PC-9 (cell line): ENCODE measurements around the gene CLEC3A. TPM values are rescaled to one million over a fixed set of nuclear protein-coding genes. Genes with fewer than 3 reads are reported as not detected.

ENCODE experiments used
- BruUV-seq: library from RNA; stranded (reverse); fragments of 400-500 nt; replicated peaks from 2 replicates; lab custom pipeline; 2021; lab: Mats Ljungman, UMichigan
- CTCF ChIA-PET: fragments of 300-600 bp; sonication (Branson Sonifier 250); formaldehyde crosslinking; loops from one replicate; lab custom pipeline; 2022; ENCODE audit warnings: antibody characterized with exemption; lab: Charles Lee
- POLR2A ChIA-PET: fragments of 300-600 bp; sonication (Branson Sonifier 250); formaldehyde crosslinking; loops from one replicate; lab custom pipeline; 2022; ENCODE audit warnings: antibody characterized with exemption; ENCODE audit not compliant: unreplicated experiment; lab: Charles Lee
- DNase-seq, 2 experiments: peaks; one replicate each; pipeline versions ENCODE4 v3.0.0 to v3.0.0-alpha.2; 2015 to 2022; ENCODE audit warnings: mixed read lengths in 1 of 2
- H2AFZ ChIP-seq: fragments of 200-600 bp; sonication (generic); 2 replicates; pipeline ENCODE4 v1.8.1; 2017; ENCODE audit warnings: antibody characterized with exemption
- H3F3A ChIP-seq: fragments of 200-600 bp; sonication (generic); 2 replicates; pipeline ENCODE4 v1.8.1; 2017; ENCODE audit warnings: antibody characterized with exemption, mild to moderate bottlenecking, low read depth; ENCODE audit not compliant: insufficient read depth
- H3K27ac ChIP-seq: fragments of 200-600 bp; sonication (generic); 2 replicates; pipeline ENCODE4 v1.6.1; 2016; ENCODE audit warnings: mixed run types
- H3K27me3 ChIP-seq: fragments of 200-600 bp; sonication (generic); 2 replicates; pipeline ENCODE4 v1.6.1; 2016; ENCODE audit warnings: low read depth, mixed run types; ENCODE audit not compliant: insufficient read depth
- H3K36me3 ChIP-seq: fragments of 200-600 bp; sonication (generic); 2 replicates; pipeline ENCODE4 v1.6.1; 2016; ENCODE audit warnings: low read depth, mixed run types
- H3K4me1 ChIP-seq: fragments of 200-600 bp; sonication (generic); replicated peaks from 2 replicates; pipeline ENCODE4 v1.6.1; 2016; ENCODE audit warnings: mixed run types; ENCODE audit not compliant: insufficient read depth
- H3K4me2 ChIP-seq: fragments of 200-600 bp; sonication (generic); 2 replicates; pipeline ENCODE4 v1.6.1; 2017; ENCODE audit warnings: mixed run types
- H3K4me3 ChIP-seq: fragments of 200-600 bp; sonication (generic); 2 replicates; pipeline ENCODE4 v1.6.1; 2016; ENCODE audit warnings: mixed run types
- H3K79me2 ChIP-seq: fragments of 200-600 bp; sonication (generic); 2 replicates; pipeline ENCODE4 v1.6.1; 2017; ENCODE audit warnings: low read depth, mixed run types
- H3K9me2 ChIP-seq: fragments of 200-600 bp; sonication (generic); 2 replicates; pipeline ENCODE4 v1.8.1; 2017; ENCODE audit warnings: mild to moderate bottlenecking; ENCODE audit not compliant: insufficient read depth
- H3K9me3 ChIP-seq: fragments of 200-600 bp; sonication (generic); 2 replicates; pipeline ENCODE4 v1.8.1; 2016; ENCODE audit warnings: low read depth; ENCODE audit not compliant: insufficient read depth
- H4K20me1 ChIP-seq: fragments of 200-600 bp; sonication (generic); 2 replicates; pipeline ENCODE4 v1.8.1; 2017; ENCODE audit not compliant: insufficient read depth
- CTCF ChIP-seq: fragments of 200-600 bp; sonication (generic); conservative IDR thresholded peaks from 2 replicates; pipeline ENCODE4 v1.6.1; 2017; ENCODE audit warnings: mixed run types, antibody characterized with exemption, mild to moderate bottlenecking, moderate library complexity
- EZH2 ChIP-seq: fragments of 200-600 bp; sonication (generic); IDR thresholded peaks from 2 replicates; pipeline ENCODE4 v1.8.0; 2017; ENCODE audit warnings: antibody characterized with exemption, low read depth
- intact Hi-C: fragments of 100-400 bp; cut with micrococcal nuclease; formaldehyde crosslinking; loops from one replicate; pipeline ENCODE4 v1.10.0; 2022; ENCODE audit not compliant: unreplicated experiment
- total RNA-seq: library from RNA; stranded (reverse); gene quantifications from 2 replicates; pipeline ENCODE4 v1.2.3, GENCODE V29; 2021

CLEC3A gene
- total RNA-seq, 1 experiment from 2014 or later = not detected

GRCh38 chr16:78005881-78006280, 16.5 kb upstream of the CLEC3A start:
- BruUV-seq = no TSS peak
- H4K20me1 ChIP-seq = no peaks in the 10 kb centered on the region
- ChIA-PET POLR2A (no interaction called here), CTCF (no interaction called here)
- H3K79me2 ChIP-seq = no peaks in the 10 kb centered on the region
- DNase-seq = no peak
- H3K36me3 ChIP-seq = no peaks in the 10 kb centered on the region
- H3K9me3 ChIP-seq = no peaks in the 10 kb centered on the region
- no peaks in the 10 kb centered on the region for H3F3A ChIP-seq
- H3K4me1 ChIP-seq = no peaks in the 10 kb centered on the region
- peaks cover 16% of the 10 kb centered on the region for H3K27me3 ChIP-seq
- no peak overlapping the region for H2AFZ ChIP-seq
- no peak overlapping the region for H3K4me3 ChIP-seq
- TF ChIP-seq EZH2 (no peak), CTCF (peak; percentile 37; the same call in 1 of the 2 replicates)
- intact Hi-C loops = loop anchor here (10.0 kb wide), 1 partner anchor 1599 kb away; the partner anchor contains the start of gene MAF
- no peak overlapping the region for H3K4me2 ChIP-seq
- H3K27ac ChIP-seq = no peak overlapping the region
- H3K9me2 ChIP-seq = no peaks in the 10 kb centered on the region

GRCh38 chr16:78007121-78007520, 15.2 kb upstream of the CLEC3A start:
- H2AFZ ChIP-seq = no peak overlapping the region
- no peaks in the 10 kb centered on the region for H3K4me1 ChIP-seq
- H3K4me3 ChIP-seq = no peak overlapping the region
- ChIA-PET POLR2A (no interaction called here), CTCF (no interaction called here)
- no peaks in the 10 kb centered on the region for H3F3A ChIP-seq
- no peaks in the 10 kb centered on the region for H3K79me2 ChIP-seq
- peaks cover 16% of the 10 kb centered on the region for H3K27me3 ChIP-seq
- H4K20me1 ChIP-seq = no peaks in the 10 kb centered on the region
- no peaks in the 10 kb centered on the region for H3K36me3 ChIP-seq
- no peaks in the 10 kb centered on the region for H3K9me2 ChIP-seq
- no peaks in the 10 kb centered on the region for H3K9me3 ChIP-seq
- no peak for TF ChIP-seq EZH2
- no peak for TF ChIP-seq CTCF
- intact Hi-C loops = loop anchor here (10.0 kb wide), 1 partner anchor 1598 kb away; the partner anchor contains the start of gene MAF
- H3K4me2 ChIP-seq = no peak overlapping the region
- H3K27ac ChIP-seq = no peak overlapping the region
- no peak for DNase-seq
- BruUV-seq = no TSS peak

GRCh38 chr16:78024159-78024558, 1.8 kb downstream of the CLEC3A start:
- H3K79me2 ChIP-seq = no peaks in the 10 kb centered on the region
- TF ChIP-seq EZH2 (no peak), CTCF (no peak)
- intact Hi-C loops = no loop called here
- ChIA-PET POLR2A (no interaction called here), CTCF (no interaction called here)
- no peak overlapping the region for H3K27ac ChIP-seq
- H3K9me2 ChIP-seq = no peaks in the 10 kb centered on the region
- H2AFZ ChIP-seq = no peak overlapping the region
- peaks cover 40% of the 10 kb centered on the region; the same call in 1 of the 2 replicates for H3K27me3 ChIP-seq
- DNase-seq = no peak
- no peaks in the 10 kb centered on the region for H3F3A ChIP-seq
- H3K4me1 ChIP-seq = no peaks in the 10 kb centered on the region
- no peak overlapping the region for H3K4me3 ChIP-seq
- no peaks in the 10 kb centered on the region for H3K36me3 ChIP-seq
- no peak overlapping the region for H3K4me2 ChIP-seq
- H4K20me1 ChIP-seq = no peaks in the 10 kb centered on the region
- H3K9me3 ChIP-seq = no peaks in the 10 kb centered on the region
- no TSS peak for BruUV-seq
